Inferior parietal cortex (tissue), 1 donor: ENCODE measurements around the gene CFAP45.

ENCODE experiments used
- DNase-seq: peaks from one replicate; pipeline ENCODE4 v3.0.0-alpha.2; 2016; ENCODE audit errors: extremely low spot score

CFAP45 gene, protein sequence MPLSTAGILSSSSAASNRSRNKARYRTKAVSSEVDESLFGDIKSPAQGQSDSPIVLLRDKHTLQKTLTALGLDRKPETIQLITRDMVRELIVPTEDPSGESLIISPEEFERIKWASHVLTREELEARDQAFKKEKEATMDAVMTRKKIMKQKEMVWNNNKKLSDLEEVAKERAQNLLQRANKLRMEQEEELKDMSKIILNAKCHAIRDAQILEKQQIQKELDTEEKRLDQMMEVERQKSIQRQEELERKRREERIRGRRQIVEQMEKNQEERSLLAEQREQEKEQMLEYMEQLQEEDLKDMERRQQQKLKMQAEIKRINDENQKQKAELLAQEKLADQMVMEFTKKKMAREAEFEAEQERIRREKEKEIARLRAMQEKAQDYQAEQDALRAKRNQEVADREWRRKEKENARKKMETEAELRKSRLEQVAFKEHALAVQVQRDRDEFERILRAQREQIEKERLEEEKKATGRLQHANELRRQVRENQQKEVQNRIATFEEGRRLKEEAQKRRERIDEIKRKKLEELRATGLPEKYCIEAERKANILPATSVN

DNA sequence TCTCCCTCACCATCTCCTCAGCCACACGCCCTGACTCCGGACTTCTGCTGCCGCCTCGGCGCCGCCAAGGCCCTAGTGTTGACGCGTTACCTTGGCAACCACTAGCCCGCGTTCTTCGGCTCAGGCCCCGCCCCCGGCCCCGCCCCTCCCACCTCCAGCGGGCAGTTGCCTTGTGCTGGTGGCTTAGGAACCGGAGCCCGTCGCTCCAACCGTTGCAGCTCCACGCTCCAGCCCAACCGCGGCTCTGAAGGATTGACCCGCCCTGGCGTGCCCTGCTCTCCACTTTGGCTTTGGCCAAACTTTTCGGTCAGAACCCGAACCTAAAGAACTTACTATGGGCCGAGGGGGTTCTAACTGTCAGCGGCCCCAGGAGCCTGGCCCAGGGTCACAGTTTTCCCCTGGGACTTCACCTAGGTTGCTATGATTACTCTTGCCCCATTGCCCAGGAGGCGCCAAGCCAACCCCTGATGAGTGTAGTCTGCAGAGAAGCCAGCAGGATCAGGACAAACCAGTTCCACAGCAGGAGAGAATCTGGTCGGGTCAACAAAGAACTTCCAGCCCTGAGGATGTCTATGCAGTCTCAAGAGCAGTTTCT lies at the start of gene CFAP45:
CFAP45 (minus strand) TSS at position 80 of the 595 bp plus-strand sequence; CDS start at position 13, 67 bp downstream.
- no peak for DNase-seq

DNA sequence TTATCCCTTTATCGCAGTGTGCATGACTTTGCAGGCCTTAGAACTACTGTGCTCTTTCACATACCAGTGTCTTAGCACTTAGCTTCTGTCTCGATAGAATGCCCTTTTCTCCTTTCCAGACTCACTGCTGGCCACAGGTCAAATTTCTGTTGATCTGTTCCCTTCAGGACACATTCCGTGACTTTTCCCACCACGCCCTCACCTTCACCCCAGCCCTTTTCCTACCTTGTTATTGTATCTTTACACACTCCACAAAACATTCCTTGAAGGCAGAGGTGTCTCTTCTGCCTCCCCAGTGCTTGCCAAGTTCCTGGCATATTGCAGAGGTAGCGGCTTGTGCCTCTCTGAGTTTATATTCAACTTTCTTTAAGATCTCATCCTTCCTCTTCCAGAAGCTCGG lies 49.2 kb upstream of the CFAP45 start:
- no peak for DNase-seq

DNA sequence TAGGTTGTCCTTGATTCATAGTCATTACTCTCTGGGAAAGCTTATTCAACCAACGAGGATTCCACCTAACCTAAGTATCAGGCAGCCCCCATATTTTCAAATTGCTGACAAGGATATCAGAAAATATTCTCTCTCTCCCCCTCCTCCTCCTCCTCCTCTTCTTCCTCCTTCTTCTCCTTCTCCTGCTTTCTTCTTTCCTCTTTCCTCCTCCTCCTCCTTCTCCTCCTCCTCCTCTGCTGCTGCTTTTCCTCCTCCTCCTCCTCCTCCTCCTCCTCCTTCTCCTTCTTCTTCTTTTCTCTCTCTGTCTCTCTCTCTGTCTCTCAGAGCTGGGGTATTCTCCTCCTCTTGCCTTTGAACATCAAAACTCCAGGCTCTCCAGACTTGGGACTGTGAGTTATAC lies 48.0 kb upstream of the CFAP45 start:
- DNase-seq = no peak

DNA sequence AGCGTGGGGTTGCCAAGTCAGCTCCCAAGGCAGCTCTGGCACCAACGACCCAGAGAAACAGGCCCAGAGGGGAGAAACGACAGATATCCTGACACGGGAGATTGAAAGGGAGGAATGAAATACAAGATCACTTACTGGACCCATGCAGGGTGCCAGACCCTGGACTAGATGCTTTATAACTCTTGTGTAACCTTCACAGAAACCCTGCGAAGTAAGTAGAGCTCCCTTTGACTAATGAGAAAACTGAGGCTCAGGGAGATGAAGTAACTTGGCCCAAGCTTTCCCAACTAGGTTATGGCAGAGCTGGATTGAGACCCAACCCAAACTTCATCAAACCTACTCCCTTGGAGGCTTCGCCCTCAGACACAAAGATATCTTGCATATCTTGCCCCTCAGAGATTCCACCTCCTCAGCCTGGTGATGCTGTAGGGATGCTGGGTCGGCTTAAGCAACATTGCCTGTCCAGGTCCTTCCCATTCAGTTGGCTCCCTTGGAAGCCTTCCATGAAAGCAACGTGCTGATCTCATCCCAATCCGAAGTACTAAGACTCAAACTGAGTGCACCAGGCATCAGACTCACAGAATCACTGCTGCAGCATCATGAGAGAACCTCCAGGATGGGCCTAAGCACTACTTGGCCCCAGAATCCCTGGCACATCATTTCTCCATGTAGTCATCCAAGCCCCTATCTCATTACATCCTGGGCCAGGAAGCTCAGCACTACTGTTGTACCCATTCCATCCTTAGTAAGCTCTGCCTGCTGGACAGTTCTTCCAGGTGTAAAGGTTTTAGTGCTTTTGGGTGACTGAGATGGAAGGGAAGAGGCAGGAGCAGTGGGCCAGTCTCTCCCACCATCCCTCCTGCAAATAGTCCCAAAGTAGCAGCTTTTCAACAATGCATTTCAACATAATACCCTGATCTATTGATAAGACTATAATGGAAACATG lies 46.5 kb upstream of the CFAP45 start:
- DNase-seq = no peak

DNA sequence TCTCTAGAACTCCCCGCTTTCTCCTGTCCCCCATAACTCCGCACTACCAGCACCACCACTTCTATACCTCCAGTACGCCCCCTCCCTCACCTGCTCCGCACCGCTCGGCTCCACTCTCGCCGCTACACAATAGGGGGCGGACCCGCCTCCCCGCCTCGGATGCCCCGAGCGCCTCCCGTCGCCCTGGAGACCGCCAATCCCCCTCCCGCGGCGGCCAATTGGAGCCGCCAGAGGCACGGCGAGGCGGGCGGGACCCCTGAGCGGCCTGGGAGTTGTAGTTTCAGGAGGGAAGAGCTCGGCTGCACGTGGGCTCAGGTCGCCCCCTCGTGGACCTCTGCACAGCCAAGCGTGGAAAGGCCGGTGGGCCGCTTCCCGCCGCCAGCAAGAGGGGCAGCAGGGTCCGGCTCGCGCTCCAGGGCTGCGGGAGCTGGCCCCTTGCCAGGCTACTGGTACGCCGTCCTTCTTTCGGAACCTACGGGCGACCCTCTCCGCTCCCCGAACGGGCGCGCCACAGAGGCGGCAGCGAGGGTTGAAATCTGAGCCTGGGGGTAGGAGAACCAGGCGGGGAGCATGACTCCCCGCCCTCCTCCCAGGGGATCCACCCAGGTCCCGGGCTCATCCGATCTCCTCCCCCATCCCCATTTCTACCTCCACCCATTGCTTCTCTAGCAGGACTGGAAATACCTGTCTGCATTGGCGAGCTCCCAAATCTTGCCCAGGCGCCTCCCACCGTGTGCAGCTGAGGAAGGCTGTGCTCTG lies 45.7 kb upstream of the CFAP45 start, which contains the start of gene IGSF9:
IGSF9 (minus strand) TSS at position 131 of the 759 bp plus-strand sequence. CDS start 2,159 bp downstream, outside the sequence.
- peak; percentile 57 for DNase-seq

- DNase-seq = no peak
Measured at GRCh38 chr1:159944623-159945455, 44.9 kb upstream of the CFAP45 start.

DNA sequence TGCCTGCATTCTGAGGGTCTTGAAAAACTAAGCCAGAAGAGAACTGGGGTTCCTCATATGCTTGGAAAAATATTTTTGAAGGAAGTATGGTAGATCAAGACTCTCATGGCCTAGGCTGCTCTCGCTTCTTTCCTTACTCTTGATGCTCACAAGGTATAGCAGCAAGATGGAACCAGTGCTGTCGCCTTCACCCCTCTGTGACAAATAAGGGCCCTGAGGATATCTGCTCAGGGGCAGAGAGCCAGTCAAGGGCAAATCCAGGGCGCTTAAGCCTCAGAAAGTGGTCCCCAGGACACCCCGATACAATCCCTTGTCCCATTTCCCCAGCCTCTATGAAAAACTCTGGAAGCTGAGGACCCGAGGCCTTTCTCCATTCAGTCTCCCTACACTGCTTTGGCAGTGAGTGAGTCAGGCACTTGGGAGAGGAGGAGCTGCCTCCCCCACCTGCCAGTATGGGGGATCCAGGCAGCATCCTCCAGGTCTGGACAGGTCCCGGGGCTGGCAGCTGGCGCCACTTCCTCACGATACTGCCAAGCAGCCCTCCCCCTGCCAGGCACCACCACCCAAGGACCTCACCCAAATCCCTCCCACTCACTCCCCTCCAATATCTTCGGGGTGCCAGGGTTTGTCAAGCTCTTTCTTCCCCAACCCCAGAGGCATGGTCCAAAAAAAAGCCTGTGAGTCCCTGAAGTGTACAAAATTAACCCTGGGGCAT lies 44.1 kb upstream of the CFAP45 start:
- no peak for DNase-seq

GRCh38 chr1:159943278-159943640 lies 43.3 kb upstream of the CFAP45 start:
- DNase-seq = no peak

DNA sequence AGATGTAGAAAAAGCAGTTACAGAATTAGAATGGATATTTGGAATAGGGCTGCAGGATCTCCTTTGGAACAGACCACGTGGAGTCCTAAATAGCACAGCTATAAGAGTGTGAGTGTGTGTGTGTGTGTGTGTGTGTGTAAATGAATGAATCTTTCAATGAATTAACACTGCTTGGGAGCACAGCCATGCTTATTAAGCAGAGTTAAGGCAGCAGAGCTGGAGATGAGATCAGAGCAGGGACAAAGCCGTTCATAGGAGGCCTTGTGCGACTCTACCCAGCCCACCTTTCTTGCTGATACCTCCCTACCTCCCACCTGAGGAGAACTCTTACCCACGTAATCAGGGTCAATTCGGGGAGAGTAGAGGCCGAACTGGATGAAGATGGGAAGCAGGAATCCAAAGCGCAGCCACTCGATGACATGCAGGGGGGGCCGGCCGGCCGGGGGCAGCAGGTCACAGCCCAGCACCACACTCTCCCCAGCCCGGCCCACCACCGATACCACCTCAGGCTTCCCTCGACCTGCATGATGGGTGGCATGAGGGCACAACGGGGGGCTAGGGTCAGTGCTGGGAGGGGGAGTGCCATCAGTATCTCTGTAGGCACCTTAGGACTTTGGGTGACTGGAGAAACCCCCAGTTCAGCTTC lies 42.8 kb upstream of the CFAP45 start:
- no peak for DNase-seq

- DNase-seq = no peak
Measured at GRCh38 chr1:159941591-159942560, 41.9 kb upstream of the CFAP45 start.

- DNase-seq = no peak
Measured at GRCh38 chr1:159941141-159941540, 41.2 kb upstream of the CFAP45 start.

DNA sequence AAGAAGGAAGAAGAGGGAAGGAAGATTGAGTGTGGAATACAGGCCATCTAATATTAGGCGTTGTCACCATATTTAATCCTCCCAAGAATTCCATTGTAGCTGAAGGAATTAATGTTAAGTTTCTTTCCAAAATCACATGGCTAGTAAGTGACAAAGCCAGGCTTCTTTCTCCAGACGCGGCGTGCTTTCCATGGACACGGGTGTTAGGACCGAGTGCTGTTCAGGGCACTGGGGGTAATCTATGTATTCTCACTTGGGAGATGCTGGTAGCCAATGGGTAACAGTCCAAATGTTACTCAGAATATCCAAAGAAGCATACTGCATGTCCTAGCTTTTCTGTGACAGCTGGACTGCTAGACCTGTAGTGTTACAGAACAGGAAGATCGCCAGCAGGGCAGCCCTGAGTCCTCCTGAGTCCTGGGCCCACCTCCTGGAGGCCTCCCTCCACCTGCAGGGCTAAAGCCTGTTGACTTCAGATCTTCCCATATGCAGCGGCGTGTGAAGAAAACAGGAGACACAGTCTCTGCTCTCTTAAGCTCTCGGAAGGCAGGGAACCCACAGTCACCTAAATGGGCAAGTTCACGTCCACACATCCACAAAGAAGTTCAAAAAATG lies 40.1 kb upstream of the CFAP45 start:
- DNase-seq = no peak

DNA sequence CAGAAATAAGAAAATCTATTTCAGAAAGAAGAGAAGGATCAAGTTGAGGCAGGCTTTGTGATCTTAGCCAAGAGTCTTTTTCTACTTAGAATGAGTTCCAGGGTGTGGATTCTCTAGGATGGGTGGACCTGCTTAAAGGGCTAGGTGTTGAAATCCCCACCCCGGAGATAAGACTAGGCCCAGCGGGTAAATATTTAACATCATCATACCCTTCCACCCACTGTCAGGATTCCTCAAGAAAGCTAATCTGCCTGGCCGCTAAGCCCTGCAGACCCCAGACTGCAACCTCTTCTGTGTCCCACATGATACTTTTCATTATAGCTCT lies 39.7 kb upstream of the CFAP45 start:
- DNase-seq = no peak

DNA sequence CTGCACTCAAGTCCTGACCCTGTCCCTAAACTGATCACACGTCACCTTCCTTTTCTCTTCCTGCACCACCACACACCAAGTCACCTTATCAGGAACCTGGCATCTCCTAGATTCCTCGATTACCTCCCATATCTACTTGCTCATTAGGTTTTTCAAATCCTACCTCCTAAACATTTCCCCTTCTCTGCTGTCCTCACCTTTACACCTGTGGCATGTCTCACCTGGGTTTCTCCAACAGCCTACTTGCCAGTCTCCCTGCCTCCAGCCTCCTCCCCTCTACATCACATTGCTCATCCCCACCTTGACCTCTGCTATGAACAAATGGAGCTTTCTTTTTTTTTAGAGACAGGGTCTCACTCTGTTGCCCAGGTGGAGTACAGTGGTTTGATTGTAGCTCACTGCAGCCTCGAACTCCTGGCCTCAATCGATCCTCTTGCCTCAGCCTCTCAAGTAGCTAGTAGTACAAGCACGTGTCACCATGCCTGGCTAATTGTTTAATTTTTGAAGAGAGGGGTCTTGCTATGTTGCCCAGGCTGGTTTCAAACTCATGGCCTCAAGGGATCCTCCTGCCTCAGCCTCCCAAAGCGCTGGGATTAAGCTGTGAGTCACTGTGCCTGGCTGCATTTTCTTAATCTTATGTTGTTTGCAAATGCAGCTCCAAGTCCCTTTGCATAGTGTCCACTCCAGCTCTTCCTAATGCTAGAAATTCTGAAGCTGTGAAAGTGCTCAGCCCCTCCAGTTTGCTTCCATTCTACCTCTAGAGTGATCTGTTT lies 39.1 kb upstream of the CFAP45 start:
- no peak for DNase-seq

DNA sequence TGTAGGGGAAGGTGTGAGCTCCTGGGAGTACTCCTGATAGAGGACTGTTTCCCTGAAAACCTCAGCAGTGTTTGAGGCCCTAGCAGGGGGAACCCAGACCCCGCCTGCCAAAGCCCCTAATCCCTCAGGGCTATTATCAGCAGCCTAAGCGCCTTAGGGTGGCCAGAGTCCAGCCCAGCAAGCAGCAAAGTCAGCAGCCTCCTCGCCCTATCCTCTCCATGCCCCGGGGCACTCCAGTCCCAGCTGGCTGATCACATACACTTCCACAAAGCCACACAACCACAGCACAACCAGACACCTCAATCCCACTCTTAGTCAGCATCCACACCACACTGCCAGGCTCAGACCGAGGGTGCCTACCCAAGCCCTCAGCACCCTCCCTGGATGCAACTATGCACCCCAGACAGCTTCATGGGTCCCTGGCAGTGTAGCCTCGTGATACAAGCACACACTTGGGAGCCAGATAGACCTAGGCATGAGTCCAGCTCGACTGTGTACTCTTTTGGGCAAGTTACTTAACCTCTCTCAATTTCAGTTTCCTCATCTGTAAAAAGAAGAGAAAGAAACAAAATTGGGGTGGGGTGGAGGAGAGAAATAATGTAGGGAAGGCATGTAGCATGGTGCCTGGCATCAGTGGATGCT lies 38.4 kb upstream of the CFAP45 start:
- no peak for DNase-seq

GRCh38 chr1:159937054-159937750 lies 37.2 kb upstream of the CFAP45 start:
- DNase-seq = no peak
